Chondrocyte (in vitro differentiated cells): Measurements from ENCODE around the gene GMPPA. TPM values are rescaled to one million over a fixed set of nuclear protein-coding genes. Genes with fewer than 3 reads are reported as not detected.
A peak's percentile ranks its signal among the peaks of the same experiment; 100 is the strongest.

ENCODE experiments used
- DNase-seq: peaks from one replicate; pipeline ENCODE4 v3.0.0; 2021; ENCODE audit warnings: mixed read lengths, low spot score
- H3K27ac Mint-ChIP-seq: one replicate; pipeline ENCODE4 v1.8.0; 2021; ENCODE audit warnings: mild to moderate bottlenecking, moderate library complexity, mixed read lengths; ENCODE audit not compliant: unreplicated experiment
- H3K27me3 Mint-ChIP-seq: 2 replicates; pipeline ENCODE4 v1.8.0; 2021; ENCODE audit warnings: low read depth, mixed read lengths
- H3K36me3 Mint-ChIP-seq: 2 replicates; pipeline ENCODE4 v1.8.0; 2021; ENCODE audit warnings: low read depth, mixed read lengths
- H3K4me1 Mint-ChIP-seq: 2 replicates; pipeline ENCODE4 v1.8.0; 2021; ENCODE audit warnings: low read depth, mild to moderate bottlenecking, mixed read lengths
- H3K4me3 Mint-ChIP-seq: one replicate; pipeline ENCODE4 v1.8.0; 2021; ENCODE audit warnings: mild to moderate bottlenecking, moderate library complexity, mixed read lengths; ENCODE audit not compliant: unreplicated experiment
- H3K9me3 Mint-ChIP-seq: 2 replicates; pipeline ENCODE4 v1.8.0; 2021; ENCODE audit warnings: low read depth, mixed read lengths
- total RNA-seq: library from RNA; stranded (reverse); gene quantifications from 3 replicates; pipeline ENCODE4 v1.2.1, GENCODE V29; 2021
- TF ChIP-seq, protein P1 (sequence below): fragments of 200-600 bp; sonication (generic); IDR thresholded peaks from 2 replicates; pipeline ENCODE4 v1.5.0; 2021; ENCODE audit warnings: antibody characterized with exemption, mild to moderate bottlenecking, moderate library complexity

Gene GMPPA
- total RNA-seq, 1 donor from 2014 or later, result 60.9 TPM

GRCh38 chr2:219496247-219496824 is 2.4 kb upstream of the GMPPA start:
- TF ChIP-seq, protein P1, sequence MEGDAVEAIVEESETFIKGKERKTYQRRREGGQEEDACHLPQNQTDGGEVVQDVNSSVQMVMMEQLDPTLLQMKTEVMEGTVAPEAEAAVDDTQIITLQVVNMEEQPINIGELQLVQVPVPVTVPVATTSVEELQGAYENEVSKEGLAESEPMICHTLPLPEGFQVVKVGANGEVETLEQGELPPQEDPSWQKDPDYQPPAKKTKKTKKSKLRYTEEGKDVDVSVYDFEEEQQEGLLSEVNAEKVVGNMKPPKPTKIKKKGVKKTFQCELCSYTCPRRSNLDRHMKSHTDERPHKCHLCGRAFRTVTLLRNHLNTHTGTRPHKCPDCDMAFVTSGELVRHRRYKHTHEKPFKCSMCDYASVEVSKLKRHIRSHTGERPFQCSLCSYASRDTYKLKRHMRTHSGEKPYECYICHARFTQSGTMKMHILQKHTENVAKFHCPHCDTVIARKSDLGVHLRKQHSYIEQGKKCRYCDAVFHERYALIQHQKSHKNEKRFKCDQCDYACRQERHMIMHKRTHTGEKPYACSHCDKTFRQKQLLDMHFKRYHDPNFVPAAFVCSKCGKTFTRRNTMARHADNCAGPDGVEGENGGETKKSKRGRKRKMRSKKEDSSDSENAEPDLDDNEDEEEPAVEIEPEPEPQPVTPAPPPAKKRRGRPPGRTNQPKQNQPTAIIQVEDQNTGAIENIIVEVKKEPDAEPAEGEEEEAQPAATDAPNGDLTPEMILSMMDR, result no peak
- H3K4me1 Mint-ChIP-seq, result peaks cover 54% of the 10 kb centered on the region
- no peaks in the 10 kb centered on the region for H3K27me3 Mint-ChIP-seq
- no peak for DNase-seq
- no peak overlapping the region for H3K4me3 Mint-ChIP-seq
- H3K9me3 Mint-ChIP-seq, result no peaks in the 10 kb centered on the region
- H3K27ac Mint-ChIP-seq, result peak overlapping the region; percentile 36
- H3K36me3 Mint-ChIP-seq, result peaks cover 8% of the 10 kb centered on the region

DNA sequence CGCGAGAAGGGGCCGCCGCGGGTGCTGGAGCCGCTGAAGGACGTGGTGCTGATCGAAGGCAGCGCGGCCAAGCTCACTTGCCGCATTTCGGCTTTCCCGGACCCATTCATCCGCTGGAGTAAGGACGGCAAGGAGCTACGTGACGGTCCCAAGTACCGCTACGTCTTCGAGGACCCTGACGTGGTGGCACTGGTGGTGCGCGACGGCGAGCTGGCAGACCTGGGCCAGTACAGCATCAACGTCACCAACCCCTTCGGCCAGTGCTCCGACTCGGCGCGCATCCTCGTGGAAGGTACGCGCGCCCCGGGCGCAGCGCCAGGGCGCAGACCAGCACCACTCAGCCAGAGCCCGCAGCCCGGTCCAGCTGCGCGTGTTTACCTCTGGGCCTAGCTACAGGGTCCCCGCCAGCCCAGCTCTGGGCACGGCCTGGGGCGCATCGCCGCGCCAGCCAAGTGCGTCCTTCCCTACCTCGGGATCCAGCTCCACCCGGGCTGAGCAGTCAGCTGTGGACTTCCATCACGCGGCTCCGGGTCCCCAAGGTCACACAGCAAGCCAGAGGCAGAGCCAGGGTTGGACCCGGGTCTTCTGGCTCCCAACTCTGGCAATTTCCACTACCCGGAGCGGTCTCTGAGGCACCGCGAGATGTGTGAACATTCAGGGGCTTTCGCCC is 1.7 kb upstream of the GMPPA start:
- DNase-seq, result no peak
- Mint-ChIP-seq H3K4me3 (peak overlapping the region; percentile 88), H3K27ac (no peak overlapping the region), H3K27me3 (no peaks in the 10 kb centered on the region), H3K9me3 (no peaks in the 10 kb centered on the region), H3K4me1 (peaks cover 56% of the 10 kb centered on the region), H3K36me3 (peaks cover 6% of the 10 kb centered on the region)
- TF ChIP-seq, protein P1, result no peak

GRCh38 chr2:219497495-219498279 is 1.0 kb upstream of the GMPPA start:
- H3K4me1 Mint-ChIP-seq, result peaks cover 56% of the 10 kb centered on the region
- H3K36me3 Mint-ChIP-seq, result peaks cover 3% of the 10 kb centered on the region
- no peaks in the 10 kb centered on the region for H3K9me3 Mint-ChIP-seq
- H3K27me3 Mint-ChIP-seq, result no peaks in the 10 kb centered on the region
- TF ChIP-seq, protein P1, result no peak
- H3K27ac Mint-ChIP-seq, result peak overlapping the region; percentile 99
- peak overlapping the region; percentile 88 for H3K4me3 Mint-ChIP-seq
- DNase-seq, result no peak

DNA sequence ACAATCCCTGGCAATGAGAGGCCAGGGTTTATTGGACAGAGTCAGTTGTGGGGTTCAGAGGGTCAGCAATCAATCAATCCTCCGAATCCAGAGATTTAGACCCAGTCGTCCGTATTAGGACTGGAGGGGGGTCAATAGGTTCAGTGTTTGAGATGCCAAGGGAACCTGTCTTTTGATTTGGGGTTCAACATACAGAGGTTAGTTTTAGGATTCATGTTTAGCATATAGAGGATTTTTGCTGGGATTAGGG is 292 bp downstream of the GMPPA start:
- Mint-ChIP-seq H3K27ac (peak overlapping the region; percentile 99), H3K4me1 (peaks cover 56% of the 10 kb centered on the region), H3K4me3 (peak overlapping the region; percentile 88), H3K9me3 (no peaks in the 10 kb centered on the region), H3K36me3 (peaks cover 5% of the 10 kb centered on the region), H3K27me3 (no peaks in the 10 kb centered on the region)
- DNase-seq, result no peak
- TF ChIP-seq, protein P1, result no peak

GRCh38 chr2:219499555-219499954 is 864 bp downstream of the GMPPA start:
- peak overlapping the region; percentile 99 for H3K27ac Mint-ChIP-seq
- H3K4me3 Mint-ChIP-seq, result peak overlapping the region; percentile 88
- H3K4me1 Mint-ChIP-seq, result peaks cover 56% of the 10 kb centered on the region
- DNase-seq, result no peak
- TF ChIP-seq, protein P1, result no peak
- no peaks in the 10 kb centered on the region for H3K27me3 Mint-ChIP-seq
- H3K36me3 Mint-ChIP-seq, result peaks cover 9% of the 10 kb centered on the region
- H3K9me3 Mint-ChIP-seq, result no peaks in the 10 kb centered on the region
